GM21447 (cell line): Measurements from ENCODE around the gene BCKDHA.
"Not testable (repeated sequence)": the region's sequence is repeated elsewhere in the genome, so short reads cannot be mapped to it uniquely, and the experiment has no call there.

Source experiments
- ATAC-seq: cut with Tn5 transposase; IDR thresholded peaks from one replicate; pipeline ENCODE4 v1.9.1; 2021; ENCODE audit not compliant: unreplicated experiment

BCKDHA gene

GRCh38 chr19:41364524-41365391, 32.9 kb upstream of the BCKDHA start:
- ATAC-seq = no peak

DNA sequence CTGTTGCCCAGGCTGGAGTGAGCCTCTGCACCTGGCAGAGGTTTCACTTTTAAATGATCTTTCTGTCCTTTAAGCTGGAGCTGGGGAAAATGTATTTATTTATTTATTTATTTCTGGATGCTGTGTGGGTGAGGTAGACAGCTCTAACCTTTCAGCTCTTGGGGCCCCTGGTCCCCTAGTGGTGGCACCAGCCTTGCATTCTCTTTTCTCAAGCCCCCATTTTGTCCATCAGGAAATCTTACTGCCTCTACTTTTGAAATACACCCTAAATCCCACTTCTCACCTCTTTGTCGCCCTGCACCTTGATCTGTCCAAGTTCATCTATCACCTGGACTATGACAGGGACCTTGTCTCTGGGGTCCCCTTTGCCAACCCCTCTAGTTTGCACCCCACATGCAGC, 31.5 kb upstream of the BCKDHA start:
- ATAC-seq = no peak

- ATAC-seq = no peak
Measured at GRCh38 chr19:41367848-41368301, 29.7 kb upstream of the BCKDHA start.

DNA sequence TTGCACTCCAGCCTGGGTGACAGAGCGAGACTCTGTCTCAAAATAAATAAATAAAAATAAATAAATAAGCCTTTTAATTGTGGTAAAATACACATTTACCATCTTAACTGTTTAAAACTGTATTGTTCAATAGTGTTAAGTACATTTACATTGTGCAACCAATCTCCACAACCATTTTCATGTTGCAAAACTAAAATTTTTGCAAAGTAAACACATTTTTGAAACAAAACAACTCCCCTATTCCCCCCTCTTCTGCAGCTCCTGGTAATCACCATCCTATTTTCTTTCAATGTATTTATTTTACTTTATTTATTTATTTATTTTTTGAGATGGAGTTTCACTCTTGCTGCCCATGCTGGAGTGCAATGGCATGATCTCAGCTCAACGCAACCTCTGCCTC, 27.8 kb upstream of the BCKDHA start:
- ATAC-seq = no peak

DNA sequence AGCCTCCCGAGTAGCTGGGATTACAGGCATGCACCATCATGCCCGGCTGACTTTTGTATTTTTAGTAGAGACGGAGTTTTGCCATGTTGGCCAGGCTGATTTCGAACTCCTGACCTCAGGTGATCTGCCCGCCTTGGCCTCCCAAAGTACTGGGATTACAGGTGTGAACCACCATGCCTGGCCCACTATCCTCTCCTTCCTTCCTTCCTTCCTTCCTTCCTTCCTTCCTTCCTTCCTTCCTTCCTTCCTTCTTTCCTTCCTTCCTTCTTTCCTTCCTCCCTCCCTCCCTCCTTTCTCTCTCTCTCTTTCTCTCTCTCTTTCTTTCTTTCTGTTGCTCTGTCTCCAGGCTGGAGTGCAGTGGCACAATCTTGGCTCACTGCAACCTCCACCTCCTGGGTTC, 26.5 kb upstream of the BCKDHA start:
- ATAC-seq = not testable (repeated sequence)

DNA sequence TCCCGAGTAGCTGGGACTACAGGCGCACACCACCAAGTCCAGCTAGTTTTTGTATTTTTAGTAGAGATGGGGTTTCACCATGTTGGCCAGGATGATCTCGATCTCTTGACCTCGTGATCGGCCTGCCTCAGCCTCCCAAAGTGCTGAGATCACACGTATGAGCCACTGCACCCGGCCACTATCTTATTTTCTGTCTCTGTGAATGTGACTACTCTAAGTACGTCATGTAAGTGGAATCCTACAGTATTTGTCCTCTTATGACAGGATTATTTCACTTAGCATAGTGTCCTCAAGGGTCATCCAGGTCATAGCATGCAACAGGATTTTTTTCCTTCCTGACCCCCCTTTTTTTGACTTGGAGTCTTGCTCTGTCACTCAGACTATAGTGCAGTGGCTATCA, 26.1 kb upstream of the BCKDHA start:
- no peak for ATAC-seq

- ATAC-seq = no peak
Measured at GRCh38 chr19:41372501-41372900, 25.1 kb upstream of the BCKDHA start.

GRCh38 chr19:41373993-41374392, 23.6 kb upstream of the BCKDHA start:
- ATAC-seq = no peak

- no peak for ATAC-seq
Measured at GRCh38 chr19:41376241-41376997, 21.2 kb upstream of the BCKDHA start, which contains the start of gene TMEM91. TSS of gene TMEM91 (plus strand) at chr19:41376533. CDS start at chr19:41378310, 1,777 bp downstream.

DNA sequence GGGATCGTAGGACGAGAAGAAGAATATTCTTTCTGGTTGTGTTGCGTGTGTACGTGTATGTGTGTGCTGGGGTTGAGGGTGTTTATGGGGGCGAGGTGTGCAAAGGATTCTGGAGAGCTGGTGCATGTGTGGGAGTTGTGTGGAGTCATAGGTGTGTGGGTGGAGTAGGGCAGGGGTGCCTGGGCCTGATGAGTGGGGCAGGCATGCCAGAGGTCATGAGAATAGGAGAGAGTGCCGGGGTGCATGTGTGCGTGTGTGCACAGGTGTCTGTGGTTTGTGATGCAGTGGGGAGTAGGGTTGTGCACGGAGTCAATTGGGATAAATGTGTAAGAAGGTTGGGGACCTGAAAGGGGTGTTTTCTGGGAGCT, 20.6 kb upstream of the BCKDHA start:
- no peak for ATAC-seq

DNA sequence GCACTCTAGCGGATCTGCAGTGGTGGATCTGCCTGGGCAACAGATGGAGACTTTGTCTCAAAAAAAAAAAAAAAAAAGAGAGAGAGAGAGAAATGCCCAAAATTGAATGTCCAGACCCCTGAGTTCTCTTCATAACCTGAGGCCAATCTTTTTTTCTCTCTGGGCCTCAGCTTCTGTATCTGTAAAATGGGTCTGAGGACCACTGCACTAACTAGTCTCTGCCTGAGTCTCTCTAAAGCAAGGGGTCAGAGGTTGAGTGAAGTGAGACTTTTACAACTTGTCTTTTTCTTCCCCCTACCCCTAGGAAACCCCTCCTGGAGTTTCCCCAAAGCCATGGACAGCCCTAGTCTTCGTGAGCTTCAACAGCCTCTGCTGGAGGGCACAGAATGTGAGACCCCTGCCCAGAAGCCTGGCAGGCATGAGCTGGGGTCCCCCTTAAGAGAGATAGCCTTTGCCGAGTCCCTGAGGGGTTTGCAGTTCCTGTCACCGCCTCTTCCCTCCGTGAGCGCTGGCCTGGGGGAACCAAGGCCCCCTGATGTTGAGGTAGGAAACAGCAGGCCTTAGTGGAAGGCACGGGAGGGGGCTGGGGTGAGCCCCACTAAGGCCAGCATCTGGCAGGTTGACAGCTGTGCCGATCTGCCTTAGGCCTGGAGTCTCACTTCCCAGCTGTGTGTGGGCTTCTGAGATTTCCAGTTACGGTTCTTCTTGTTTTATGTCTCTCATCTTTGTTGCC, 19.5 kb upstream of the BCKDHA start:
- peak; percentile 62 for ATAC-seq

DNA sequence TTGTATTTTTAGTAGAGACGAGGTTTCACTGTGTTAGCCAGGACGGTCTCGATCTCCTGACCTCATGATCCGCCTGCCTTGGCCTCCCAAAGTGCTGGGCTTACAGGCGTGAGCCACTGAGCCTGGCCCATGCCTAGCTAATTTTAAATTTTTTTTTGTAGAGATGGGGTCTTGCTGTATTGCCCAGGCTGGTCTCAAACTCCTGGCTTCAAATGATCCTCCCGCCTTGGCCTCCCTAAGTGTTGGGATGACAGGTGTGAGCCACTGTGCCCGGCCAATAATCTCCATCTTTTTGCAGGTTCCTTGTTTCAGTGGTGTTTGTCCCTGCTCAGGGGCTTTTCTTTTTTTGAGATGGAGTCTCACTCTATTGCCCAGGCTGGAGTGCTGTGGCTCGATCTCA, 16.1 kb upstream of the BCKDHA start:
- ATAC-seq = not testable (repeated sequence)

DNA sequence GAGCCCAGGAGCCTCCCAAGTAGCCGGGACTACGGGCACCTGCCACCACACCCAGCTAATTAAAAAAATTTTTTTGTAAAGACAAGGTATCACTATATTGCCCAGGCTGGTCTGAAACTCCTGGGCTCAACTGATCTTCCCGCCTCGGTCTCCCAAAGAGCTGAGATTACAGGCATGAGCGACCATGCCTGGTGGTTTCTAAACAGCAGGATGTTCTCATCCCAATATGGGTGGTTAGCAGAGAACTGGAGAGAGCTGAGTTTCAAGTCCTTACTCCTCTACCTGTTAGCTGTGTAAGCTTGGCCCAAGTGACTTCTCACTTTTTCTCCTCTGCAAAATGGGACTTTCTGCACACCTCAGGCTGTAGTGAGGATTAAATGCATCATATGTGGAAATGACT, 13.3 kb upstream of the BCKDHA start:
- ATAC-seq = no peak

- no peak for ATAC-seq
Measured at GRCh38 chr19:41386442-41386841, 11.2 kb upstream of the BCKDHA start.

DNA sequence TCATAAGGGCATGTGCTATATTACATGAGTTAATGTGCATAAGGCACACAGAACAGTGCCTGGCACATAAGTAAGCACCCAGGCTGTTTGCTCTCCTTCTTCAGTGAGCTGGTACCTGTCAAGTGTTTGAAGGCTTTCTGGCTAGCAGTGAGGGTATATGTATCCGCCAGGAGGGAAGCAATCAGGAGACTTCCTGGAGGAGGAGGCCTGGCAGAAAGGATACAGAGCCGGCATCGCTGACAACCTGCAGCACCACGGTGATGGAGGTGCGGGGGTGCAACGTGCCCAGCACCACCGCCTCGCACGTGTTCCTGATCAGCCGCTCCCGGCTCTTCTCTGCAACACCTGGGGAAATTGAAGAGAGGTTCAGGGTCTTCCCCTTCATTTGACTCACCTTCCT, 6.0 kb upstream of the BCKDHA start:
- ATAC-seq = no peak

- no peak for ATAC-seq
Measured at GRCh38 chr19:41392775-41393174, 4.8 kb upstream of the BCKDHA start.

DNA sequence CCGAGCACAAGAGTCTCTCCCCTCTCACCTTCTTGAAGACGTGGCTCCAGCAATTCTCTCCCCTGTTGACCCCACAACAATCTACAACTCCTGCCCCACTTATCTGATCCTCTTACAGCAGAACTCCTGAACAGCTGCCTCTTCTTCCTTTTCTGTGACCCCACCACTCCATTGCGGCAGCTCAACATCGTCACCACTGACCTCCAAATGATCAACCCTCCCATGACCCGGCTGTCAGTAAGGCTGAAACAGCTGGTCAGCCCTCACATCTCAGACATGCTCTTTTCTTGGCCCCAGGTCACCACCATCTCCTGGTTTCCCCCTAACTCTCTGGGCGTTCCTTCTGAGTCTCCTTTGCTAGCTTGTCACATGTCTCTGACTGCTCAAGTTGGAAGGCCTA, 2.3 kb upstream of the BCKDHA start:
- no peak for ATAC-seq

GRCh38 chr19:41398050-41398418, 416 bp downstream of the BCKDHA start:
- ATAC-seq = no peak

GRCh38 chr19:41398598-41398997, 980 bp downstream of the BCKDHA start:
- ATAC-seq = no peak

GRCh38 chr19:41399091-41399490, 1.5 kb downstream of the BCKDHA start:
- ATAC-seq = no peak

GRCh38 chr19:41399525-41399924, 1.9 kb downstream of the BCKDHA start:
- no peak for ATAC-seq

GRCh38 chr19:41401483-41401882, 3.9 kb downstream of the BCKDHA start:
- ATAC-seq = no peak
